Measurements from ENCODE around the gene RGCC.
A peak's percentile ranks its signal among the peaks of the same experiment; 100 is the strongest.
"Not testable (repeated sequence)": the region's sequence is repeated elsewhere in the genome, so short reads cannot be mapped to it uniquely, and the experiment has no call there.

The RGCC gene

GRCh38 chr13:41488124-41488523, 30.8 kb downstream of the RGCC start:
- DNase-seq (ENCODE audit: extremely low read depth in 1 of 2, low read depth in 1 of 2), result no peak

DNA sequence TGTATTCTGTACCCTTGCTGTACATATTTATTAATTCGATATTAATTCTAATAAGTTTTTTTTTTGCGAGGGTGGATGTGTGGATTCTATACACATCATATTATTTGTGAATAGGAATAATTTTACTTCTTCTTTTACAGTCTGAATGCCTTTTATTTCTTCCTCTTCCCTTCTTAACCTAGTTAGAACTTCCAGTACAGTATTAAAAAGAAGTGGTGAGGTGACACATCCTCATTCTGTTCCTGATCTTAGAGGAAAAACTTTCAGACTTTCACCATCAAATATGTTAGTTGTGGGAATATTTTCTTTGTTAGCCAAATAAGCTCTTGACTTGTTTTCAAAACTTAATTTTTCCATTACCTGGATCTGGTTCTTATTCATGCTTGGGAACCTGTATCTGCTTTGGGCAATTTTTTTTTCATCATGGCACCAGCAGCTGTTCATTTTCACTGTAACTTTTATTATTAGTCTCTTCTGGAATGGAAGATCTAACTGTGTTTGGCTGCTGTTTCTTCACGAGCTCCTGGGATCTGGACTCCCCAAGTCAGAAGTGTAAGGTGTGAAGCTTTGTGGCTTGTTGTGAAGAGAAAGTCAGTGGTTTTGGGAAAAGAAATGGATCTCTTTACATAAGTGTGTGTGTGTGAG, 33.1 kb downstream of the RGCC start:
- DNase-seq (ENCODE audit: extremely low read depth in 1 of 2, low read depth in 1 of 2), result no peak

GRCh38 chr13:41491436-41491835, 34.1 kb downstream of the RGCC start:
- no peak for DNase-seq (ENCODE audit: extremely low read depth in 1 of 2, low read depth in 1 of 2)

GRCh38 chr13:41492432-41493260, 35.3 kb downstream of the RGCC start:
- no peak for DNase-seq (ENCODE audit: extremely low read depth in 1 of 2, low read depth in 1 of 2)

- no peak for DNase-seq (ENCODE audit: extremely low read depth in 1 of 2, low read depth in 1 of 2)
These were observed 36.9 kb downstream of the RGCC start for GRCh38 chr13:41494202-41494601.

- no peak for DNase-seq (ENCODE audit: extremely low read depth in 1 of 2, low read depth in 1 of 2)
These were observed 37.7 kb downstream of the RGCC start for GRCh38 chr13:41495044-41495443.

DNA sequence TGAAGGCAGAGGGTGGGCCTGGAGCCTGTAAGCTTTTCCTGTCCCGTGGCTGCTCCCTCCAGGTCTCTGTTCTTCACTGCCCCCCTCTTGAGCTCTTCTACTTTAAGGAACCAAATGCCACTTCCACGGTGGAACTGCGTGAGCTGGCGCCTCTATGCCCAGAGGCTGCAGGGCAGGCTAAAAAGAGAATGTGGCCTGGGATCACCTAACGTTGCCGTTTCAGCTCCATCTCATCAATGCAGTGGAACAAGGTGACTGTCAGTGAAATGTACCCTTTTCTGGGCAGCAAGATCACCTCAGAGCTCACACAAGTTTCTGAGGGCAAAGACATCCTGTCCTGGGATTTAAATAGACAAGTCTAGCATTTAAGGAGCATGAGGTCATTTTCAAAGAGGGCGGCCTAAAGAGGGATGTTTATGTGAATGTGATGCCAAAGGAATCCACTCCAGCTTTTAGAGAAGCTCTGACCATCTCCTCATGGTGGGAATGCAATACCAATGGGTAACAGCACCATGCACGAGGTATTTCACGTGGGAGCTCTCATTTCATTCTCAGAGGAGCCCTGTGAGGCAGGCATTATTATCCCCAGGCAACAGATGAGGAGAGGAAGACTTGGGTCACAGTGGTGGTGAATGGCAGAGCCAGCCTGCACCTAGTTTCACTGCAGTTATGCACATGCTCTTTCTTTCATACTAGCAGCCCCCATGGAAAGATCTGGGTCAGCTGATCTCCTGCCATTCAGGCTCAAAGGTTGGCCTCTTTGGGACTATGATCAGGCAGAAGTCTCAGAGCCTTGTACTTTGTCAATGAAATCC, 39.3 kb downstream of the RGCC start:
- no peak for DNase-seq (ENCODE audit: extremely low read depth in 1 of 2, low read depth in 1 of 2)

- DNase-seq (ENCODE audit: extremely low read depth in 1 of 2, low read depth in 1 of 2), result no peak
These were observed 40.1 kb downstream of the RGCC start for GRCh38 chr13:41497436-41497835.

DNA sequence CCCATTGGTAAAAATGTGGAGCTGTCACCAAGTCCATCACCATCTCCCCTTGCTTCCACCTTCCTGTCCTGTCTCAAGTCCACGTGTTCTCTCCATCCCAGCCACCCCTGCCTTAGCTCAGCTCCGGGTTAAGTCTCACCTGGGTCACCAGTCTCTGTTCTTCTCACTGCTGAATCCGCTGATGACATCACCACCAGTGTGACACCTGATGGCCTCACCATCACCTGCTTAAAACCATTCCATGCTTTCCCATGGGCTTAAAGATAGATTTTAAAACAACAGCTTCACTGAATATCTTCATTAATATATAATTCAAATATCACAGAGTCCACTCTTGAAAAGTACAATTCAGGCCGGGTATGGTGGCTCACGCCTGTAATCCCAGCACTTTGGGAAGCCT, 42.1 kb downstream of the RGCC start:
- DNase-seq (ENCODE audit: extremely low read depth in 1 of 2, low read depth in 1 of 2), result no peak

- DNase-seq (ENCODE audit: extremely low read depth in 1 of 2, low read depth in 1 of 2), result peak in 1 of 2 donors; percentile 26
These were observed 43.2 kb downstream of the RGCC start for GRCh38 chr13:41500511-41500910.

DNA sequence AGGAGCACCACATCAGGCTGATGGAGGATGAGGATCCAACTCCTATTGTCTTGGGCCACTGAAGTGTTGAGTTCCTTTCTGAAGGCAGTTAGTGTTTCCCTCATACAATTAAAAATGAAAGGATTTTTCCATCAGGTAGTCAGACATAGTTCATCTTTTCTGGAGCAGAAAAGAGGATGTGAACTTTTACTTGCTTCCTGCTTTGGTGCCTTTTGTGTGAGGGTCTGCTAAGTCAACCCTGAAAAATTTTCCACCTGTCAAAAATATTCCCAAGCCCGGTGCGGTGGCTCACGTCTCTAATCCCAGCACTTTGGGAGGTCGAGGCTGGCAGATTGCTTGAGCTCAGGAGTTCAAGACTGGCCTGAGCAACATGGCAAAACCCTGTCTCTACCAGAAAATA, 43.9 kb downstream of the RGCC start:
- DNase-seq (ENCODE audit: extremely low read depth in 1 of 2, low read depth in 1 of 2), result no peak

DNA sequence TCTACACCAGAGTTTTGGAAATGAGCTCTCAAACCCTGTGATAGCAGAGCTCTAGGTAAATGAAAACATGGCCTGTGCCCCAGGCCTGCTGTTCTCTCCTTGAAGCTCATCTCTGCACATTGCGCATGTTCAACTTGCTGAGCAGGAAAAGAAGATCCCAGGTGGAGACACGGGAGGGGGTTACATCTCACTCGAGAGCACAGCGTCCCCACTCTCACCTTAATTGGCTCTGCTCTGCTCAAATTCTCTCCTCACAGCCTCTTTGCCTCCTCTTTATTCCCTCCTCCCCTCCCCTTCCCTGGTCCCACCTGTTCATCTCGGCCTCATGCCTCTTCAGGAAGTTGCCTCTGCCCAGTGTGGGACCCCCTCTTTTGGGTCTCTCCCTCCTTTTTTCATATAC, 44.7 kb downstream of the RGCC start:
- DNase-seq (ENCODE audit: extremely low read depth in 1 of 2, low read depth in 1 of 2), result no peak

DNA sequence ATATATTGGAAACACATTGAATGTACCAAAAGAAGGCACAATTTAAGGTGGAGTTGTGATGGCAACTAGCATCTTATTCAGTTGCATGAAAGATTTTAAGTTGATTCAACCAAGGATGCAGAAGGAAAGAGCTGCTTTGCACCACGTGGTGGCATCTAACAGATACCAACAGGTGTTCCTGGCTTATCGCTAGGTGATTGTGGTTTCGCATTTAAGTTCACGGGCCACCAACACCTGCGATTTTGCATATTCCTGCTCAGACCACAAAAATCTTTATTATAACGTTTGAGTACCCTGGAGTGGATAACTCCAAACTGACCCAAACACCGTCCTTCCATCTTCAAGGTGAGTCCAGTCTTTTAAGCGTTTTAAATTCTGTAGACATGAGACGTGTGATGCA, 45.3 kb downstream of the RGCC start:
- no peak for DNase-seq (ENCODE audit: extremely low read depth in 1 of 2, low read depth in 1 of 2)

DNA sequence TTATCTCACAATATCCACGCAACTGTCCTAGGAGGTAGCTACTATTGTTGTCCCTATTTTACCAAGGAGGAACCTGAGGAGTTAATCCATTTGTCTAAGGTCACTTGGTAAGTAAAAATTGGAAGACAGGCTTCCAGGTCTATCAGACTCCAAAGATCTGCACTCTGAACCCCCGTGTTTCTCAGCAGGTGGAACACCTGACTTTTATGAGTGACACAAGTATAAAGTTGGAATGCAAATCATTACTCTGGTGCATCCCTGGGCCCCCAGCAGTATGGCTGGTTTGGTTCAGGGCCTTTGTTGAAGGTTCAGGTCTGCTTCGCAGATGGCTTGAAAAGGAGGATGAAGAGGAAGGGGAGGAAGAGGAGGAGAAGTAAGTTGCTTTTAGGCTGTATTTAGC, 46.0 kb downstream of the RGCC start:
- no peak for DNase-seq (ENCODE audit: extremely low read depth in 1 of 2, low read depth in 1 of 2)

DNA sequence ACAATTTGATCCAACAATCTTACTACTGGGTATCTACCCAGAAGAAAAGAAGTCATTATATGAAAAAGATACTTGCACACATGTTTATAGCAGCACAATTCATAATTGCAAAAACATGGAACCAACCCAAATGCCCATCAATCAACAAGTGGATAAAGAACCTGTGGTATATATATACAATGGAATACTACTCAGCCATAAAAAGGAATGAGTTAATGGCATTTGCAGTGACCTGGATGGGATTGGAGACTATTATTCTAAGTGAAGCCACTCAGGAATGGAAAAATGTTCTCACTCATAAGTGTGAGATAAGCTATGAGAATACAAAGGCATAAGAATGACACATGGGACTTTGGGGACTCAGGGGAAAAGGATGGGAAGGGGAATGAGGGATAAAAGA, 47.3 kb downstream of the RGCC start:
- not testable (repeated sequence) for DNase-seq (ENCODE audit: extremely low read depth in 1 of 2, low read depth in 1 of 2)

GRCh38 chr13:41505209-41505835, 48.0 kb downstream of the RGCC start:
- no peak for DNase-seq (ENCODE audit: extremely low read depth in 1 of 2, low read depth in 1 of 2)

GRCh38 chr13:41506312-41506711, 49.0 kb downstream of the RGCC start:
- DNase-seq (ENCODE audit: extremely low read depth in 1 of 2, low read depth in 1 of 2), result no peak

- DNase-seq (ENCODE audit: extremely low read depth in 1 of 2, low read depth in 1 of 2), result no peak
These were observed 52.6 kb downstream of the RGCC start for GRCh38 chr13:41509971-41510370.

DNA sequence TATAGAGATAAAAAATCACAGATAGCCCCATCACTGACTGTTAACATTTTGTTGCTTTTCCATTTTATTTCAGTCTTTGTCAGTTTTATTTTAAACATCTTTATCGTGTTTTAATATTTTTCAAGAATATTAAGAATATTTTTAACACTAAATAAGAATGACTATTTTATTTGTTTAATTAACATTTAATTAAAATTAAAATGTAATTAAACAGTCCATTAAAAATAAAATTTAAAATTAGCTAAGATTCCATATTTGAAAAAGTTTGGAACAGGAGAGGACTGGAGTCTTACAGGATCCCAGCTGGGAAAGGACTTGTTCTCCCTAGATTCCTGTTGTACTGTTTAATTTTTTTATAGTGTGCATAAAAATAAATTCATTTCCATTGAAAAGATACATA, 54.5 kb downstream of the RGCC start:
- DNase-seq (ENCODE audit: extremely low read depth in 1 of 2, low read depth in 1 of 2), result no peak

DNA sequence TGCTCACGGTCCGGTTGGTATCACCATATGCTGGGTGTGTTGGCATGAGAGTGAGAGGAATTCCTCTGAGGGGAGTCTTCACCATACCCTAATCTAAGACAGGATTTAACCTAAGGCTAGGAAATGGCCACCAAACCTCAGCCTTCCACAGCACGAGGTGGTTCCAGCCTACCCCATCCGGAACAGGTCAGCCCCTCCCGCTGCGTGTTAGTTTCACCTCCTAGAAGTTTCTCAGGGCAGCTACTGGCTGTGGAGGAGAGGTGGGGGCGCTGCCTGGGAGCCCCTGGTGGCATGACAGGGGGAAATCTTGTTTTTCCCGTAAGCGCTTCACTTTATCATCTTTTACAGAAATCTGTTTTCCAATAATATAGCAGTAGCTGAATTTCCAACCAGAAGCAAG, 55.1 kb downstream of the RGCC start:
- DNase-seq (ENCODE audit: extremely low read depth in 1 of 2, low read depth in 1 of 2), result no peak

GRCh38 chr13:41513600-41513999, 56.2 kb downstream of the RGCC start:
- DNase-seq (ENCODE audit: extremely low read depth in 1 of 2, low read depth in 1 of 2), result no peak
